ENCODE results near the gene AXL.

- no peak for TF ChIP-seq CTCF (IDR thresholded peaks at IDR 0.05)
- no peak for TF ChIP-seq POLR2AphosphoS5 (IDR thresholded peaks at IDR 0.05; ENCODE audit: low read depth, low read length)
- no peak for TF ChIP-seq TCF7L2 (IDR thresholded peaks at IDR 0.05; ENCODE audit: low read depth, low read length)
- TF ChIP-seq SIN3A (IDR thresholded peaks at IDR 0.05; ENCODE audit: borderline replicate concordance, insufficient read depth, low read depth, low read length) = no peak
Observed at GRCh38 chr19:41189425-41190065, 29.5 kb upstream of the AXL start.

All from Panc1 (cell line).